HEK293 (cell line): ENCODE data around the gene MYO1F.

Experiments
- BCL11B ChIP-seq: fragments of 450-650 bp; formaldehyde crosslinking; IDR thresholded peaks from 2 replicates; pipeline ENCODE4 v1.5.1; 2016; ENCODE audit warnings: low read depth, missing biosample characterization, missing genetic modification characterization
- BCL6B ChIP-seq: fragments of 450-650 bp; formaldehyde crosslinking; IDR thresholded peaks from 2 replicates; pipeline ENCODE4 v1.5.1; 2017; ENCODE audit warnings: missing biosample characterization, missing genetic modification characterization
- CTCF ChIP-seq: fragments of 450-650 bp; formaldehyde crosslinking; IDR thresholded peaks from 2 replicates; pipeline ENCODE4 v1.5.1; 2016; ENCODE audit warnings: missing biosample characterization, missing genetic modification characterization
- PRDM1 ChIP-seq: fragments of 450-650 bp; formaldehyde crosslinking; IDR thresholded peaks from 2 replicates; pipeline ENCODE4; 2016; ENCODE audit warnings: missing biosample characterization, missing genetic modification characterization
- PRDM4 ChIP-seq: fragments of 450-650 bp; formaldehyde crosslinking; IDR thresholded peaks from 2 replicates; pipeline ENCODE4 v1.5.1; 2017; ENCODE audit warnings: missing biosample characterization, missing genetic modification characterization
- REST ChIP-seq: fragments of 450-650 bp; formaldehyde crosslinking; IDR thresholded peaks from 2 replicates; pipeline ENCODE4 v1.5.1; 2016; ENCODE audit warnings: missing biosample characterization, missing genetic modification characterization
- SP7 ChIP-seq: fragments of 450-650 bp; formaldehyde crosslinking; IDR thresholded peaks from 2 replicates; pipeline ENCODE4 v1.5.1; 2016; ENCODE audit warnings: missing biosample characterization, missing genetic modification characterization
- ZBTB21 ChIP-seq: fragments of 450-650 bp; formaldehyde crosslinking; IDR thresholded peaks from 2 replicates; pipeline ENCODE4 v1.5.1; 2017; ENCODE audit warnings: missing biosample characterization, missing genetic modification characterization
- ZBTB44 ChIP-seq: fragments of 450-650 bp; IDR thresholded peaks from 2 replicates; pipeline ENCODE4 v1.5.1; 2018; ENCODE audit warnings: missing biosample characterization, mild to moderate bottlenecking, missing genetic modification characterization
- ZNF449 ChIP-seq: fragments of 450-650 bp; formaldehyde crosslinking; IDR thresholded peaks from 2 replicates; pipeline ENCODE4 v1.5.1; 2017; ENCODE audit warnings: missing biosample characterization, mild to moderate bottlenecking, missing genetic modification characterization, moderate library complexity
- ZNF558 ChIP-seq: fragments of 450-650 bp; formaldehyde crosslinking; IDR thresholded peaks from 2 replicates; pipeline ENCODE4 v1.5.1; 2016; ENCODE audit warnings: missing biosample characterization, missing genetic modification characterization
- ZNF596 ChIP-seq: fragments of 450-650 bp; IDR thresholded peaks from 2 replicates; pipeline ENCODE4 v1.5.0; 2018; ENCODE audit warnings: missing biosample characterization, mild to moderate bottlenecking, missing genetic modification characterization, moderate library complexity
- ZNF670 ChIP-seq: fragments of 450-650 bp; formaldehyde crosslinking; IDR thresholded peaks from 2 replicates; pipeline ENCODE4 v1.5.1; 2016; ENCODE audit warnings: missing biosample characterization, missing genetic modification characterization, low read depth
- ZNF704 ChIP-seq: fragments of 450-650 bp; formaldehyde crosslinking; IDR thresholded peaks from 2 replicates; pipeline ENCODE4 v1.5.1; 2016; ENCODE audit warnings: missing biosample characterization, missing genetic modification characterization
- ZNF776 ChIP-seq: fragments of 450-650 bp; formaldehyde crosslinking; IDR thresholded peaks from 2 replicates; pipeline ENCODE4 v1.5.0; 2017; ENCODE audit warnings: missing biosample characterization, missing genetic modification characterization, borderline replicate concordance
- ZNF792 ChIP-seq: fragments of 450-650 bp; formaldehyde crosslinking; IDR thresholded peaks from 2 replicates; pipeline ENCODE4 v1.5.1; 2016; ENCODE audit warnings: missing biosample characterization, missing genetic modification characterization
- TF ChIP-seq, protein P1 (sequence below): fragments of 450-650 bp; formaldehyde crosslinking; conservative IDR thresholded peaks from 2 replicates; pipeline ENCODE4 v1.5.1; 2016; ENCODE audit warnings: low read depth, missing biosample characterization, missing genetic modification characterization

MYO1F gene

DNA sequence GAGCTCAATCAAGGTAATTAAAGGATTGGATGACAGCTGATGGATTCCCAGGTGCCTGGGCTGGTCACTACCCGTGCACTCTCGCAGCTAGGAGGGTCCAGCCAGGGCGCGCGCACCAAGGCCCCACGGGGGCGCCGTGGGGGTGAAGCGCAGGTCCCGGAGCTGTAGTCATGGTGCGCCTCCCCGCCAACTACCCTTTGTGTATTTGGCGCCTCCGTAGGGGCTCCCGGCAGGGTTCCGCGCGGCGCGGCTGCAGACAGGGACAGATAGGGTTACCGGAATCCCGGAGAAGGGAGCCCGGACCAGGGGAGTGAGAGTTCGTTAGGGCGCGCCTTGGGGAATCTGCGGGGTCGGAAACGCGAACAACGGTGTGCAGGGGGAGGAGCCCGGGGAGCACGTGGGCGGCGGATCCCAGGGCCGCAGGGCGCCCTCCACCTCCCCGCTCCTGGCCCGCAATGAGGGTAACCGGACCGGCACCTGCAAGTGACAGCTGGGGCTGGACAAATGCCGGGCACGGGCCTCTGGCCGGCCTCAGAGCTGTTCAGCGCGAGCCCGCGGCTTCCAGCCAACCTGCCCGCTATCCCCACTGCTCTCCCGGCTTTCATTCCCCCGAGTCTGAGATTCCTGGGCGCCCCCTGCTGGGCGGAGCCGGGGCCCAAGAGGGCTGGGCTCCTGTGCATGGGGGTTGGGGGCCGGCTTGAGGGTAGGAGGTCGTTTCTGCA, 71.4 kb downstream of the MYO1F start (continued):
- TF ChIP-seq ZNF776 (no peak), ZNF670 (tag by site-specific recombination) (no peak), ZNF449 (tag by site-specific recombination) (peak; percentile 63; the same call in 1 of the 2 replicates), ZNF704 (tag by site-specific recombination) (peak; percentile 35; the same call in 1 of the 2 replicates), REST (0 out of 2 replicates have a peak, but pooled peaks have one; percentile 16), CTCF (tag by site-specific recombination) (peak; percentile 91), BCL6B (tag by site-specific recombination) (no peak), BCL11B (tag by site-specific recombination) (peak; percentile 72; the same call in 1 of the 2 replicates), ZBTB44 (tag by site-specific recombination) (no peak), ZBTB21 (tag by site-specific recombination) (no peak), ZNF558 (tag by site-specific recombination) (no peak), ZNF596 (tag by site-specific recombination) (no peak), SP7 (tag by site-specific recombination) (peak; percentile 65), ZNF792 (0 out of 2 replicates have a peak, but pooled peaks have one; percentile 44), PRDM1 (tag by site-specific recombination) (0 out of 2 replicates have a peak, but pooled peaks have one; percentile 10), PRDM4 (0 out of 2 replicates have a peak, but pooled peaks have one; percentile 19)
- TF ChIP-seq, protein P1, sequence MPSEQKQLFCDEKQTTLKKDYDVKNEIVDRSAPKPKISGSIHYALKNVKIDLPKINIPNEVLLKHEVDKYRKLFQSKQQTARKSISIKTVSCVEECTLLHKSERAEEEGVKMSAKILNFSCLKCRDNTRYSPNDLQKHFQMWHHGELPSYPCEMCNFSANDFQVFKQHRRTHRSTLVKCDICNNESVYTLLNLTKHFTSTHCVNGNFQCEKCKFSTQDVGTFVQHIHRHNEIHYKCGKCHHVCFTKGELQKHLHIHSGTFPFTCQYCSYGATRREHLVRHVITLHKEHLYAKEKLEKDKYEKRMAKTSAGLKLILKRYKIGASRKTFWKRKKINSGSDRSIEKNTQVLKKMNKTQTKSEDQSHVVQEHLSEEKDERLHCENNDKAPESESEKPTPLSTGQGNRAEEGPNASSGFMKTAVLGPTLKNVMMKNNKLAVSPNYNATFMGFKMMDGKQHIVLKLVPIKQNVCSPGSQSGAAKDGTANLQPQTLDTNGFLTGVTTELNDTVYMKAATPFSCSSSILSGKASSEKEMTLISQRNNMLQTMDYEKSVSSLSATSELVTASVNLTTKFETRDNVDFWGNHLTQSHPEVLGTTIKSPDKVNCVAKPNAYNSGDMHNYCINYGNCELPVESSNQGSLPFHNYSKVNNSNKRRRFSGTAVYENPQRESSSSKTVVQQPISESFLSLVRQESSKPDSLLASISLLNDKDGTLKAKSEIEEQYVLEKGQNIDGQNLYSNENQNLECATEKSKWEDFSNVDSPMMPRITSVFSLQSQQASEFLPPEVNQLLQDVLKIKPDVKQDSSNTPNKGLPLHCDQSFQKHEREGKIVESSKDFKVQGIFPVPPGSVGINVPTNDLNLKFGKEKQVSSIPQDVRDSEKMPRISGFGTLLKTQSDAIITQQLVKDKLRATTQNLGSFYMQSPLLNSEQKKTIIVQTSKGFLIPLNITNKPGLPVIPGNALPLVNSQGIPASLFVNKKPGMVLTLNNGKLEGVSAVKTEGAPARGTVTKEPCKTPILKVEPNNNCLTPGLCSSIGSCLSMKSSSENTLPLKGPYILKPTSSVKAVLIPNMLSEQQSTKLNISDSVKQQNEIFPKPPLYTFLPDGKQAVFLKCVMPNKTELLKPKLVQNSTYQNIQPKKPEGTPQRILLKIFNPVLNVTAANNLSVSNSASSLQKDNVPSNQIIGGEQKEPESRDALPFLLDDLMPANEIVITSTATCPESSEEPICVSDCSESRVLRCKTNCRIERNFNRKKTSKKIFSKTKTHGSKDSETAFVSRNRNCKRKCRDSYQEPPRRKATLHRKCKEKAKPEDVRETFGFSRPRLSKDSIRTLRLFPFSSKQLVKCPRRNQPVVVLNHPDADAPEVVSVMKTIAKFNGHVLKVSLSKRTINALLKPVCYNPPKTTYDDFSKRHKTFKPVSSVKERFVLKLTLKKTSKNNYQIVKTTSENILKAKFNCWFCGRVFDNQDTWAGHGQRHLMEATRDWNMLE (tag by site-specific recombination), result no peak
